Muscle layer of colon (tissue), 2 donors: Measurements from ENCODE around the gene CD81.
"Not testable (repeated sequence)": the region's sequence is repeated elsewhere in the genome, so short reads cannot be mapped to it uniquely, and the experiment has no call there.

Experiments used
- H3K27ac ChIP-seq: one replicate; pipeline ENCODE4 v1.7.0; 2013; ENCODE audit warnings: low read depth, mild to moderate bottlenecking, low read length, moderate library complexity
- H3K27me3 ChIP-seq, 2 donors: one replicate each; pipeline ENCODE4 v1.7.0; 2013; ENCODE audit warnings: low read length in 2 of 2, mild to moderate bottlenecking in 2 of 2; ENCODE audit not compliant: insufficient read depth in 2 of 2, control insufficient read depth in 1 of 2
- H3K36me3 ChIP-seq: one replicate; pipeline ENCODE4 v1.7.0; 2013; ENCODE audit warnings: mild to moderate bottlenecking, low read length; ENCODE audit not compliant: insufficient read depth
- H3K4me1 ChIP-seq: one replicate; pipeline ENCODE4 v1.7.0; 2013; ENCODE audit warnings: mild to moderate bottlenecking, low read length; ENCODE audit not compliant: insufficient read depth
- H3K4me3 ChIP-seq, 2 donors: one replicate each; pipeline ENCODE4 v1.7.0; 2013; ENCODE audit warnings: low read length in 2 of 2, low read depth in 1 of 2, mild to moderate bottlenecking in 1 of 2, moderate library complexity in 1 of 2
- H3K9ac ChIP-seq: one replicate; pipeline ENCODE4 v1.7.0; 2013; ENCODE audit warnings: low read length
- H3K9me3 ChIP-seq: one replicate; pipeline ENCODE4 v1.7.0; 2013; ENCODE audit warnings: mild to moderate bottlenecking, low read length
- donor health status: abdominal sarcoma.
- donor health status: Adenocarcinoma of cecum.

CD81 gene

DNA sequence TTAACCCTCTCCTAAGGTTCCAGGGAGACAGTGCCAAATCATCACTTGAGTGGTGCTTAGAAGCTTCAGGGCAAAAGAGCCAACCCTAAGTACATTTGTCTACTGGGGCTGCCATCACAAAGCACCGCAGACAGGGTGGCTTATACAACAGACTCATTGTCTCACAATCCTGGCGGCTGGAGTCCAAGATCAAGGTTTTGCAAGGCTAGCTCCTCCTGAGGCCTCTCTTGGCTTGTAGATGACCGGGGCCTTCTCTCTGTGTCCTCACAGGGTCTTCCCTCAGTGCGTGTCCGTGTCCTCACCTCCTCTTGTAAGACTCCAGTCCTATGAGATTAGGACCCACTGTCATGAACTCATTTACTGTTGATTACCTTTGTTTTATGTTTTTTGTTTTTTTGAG is 34.1 kb upstream of the CD81 start:
- H3K4me1 ChIP-seq = no peaks in the 10 kb centered on the region
- no peaks in the 10 kb centered on the region for H3K36me3 ChIP-seq
- no peak overlapping the region for H3K9ac ChIP-seq
- H3K9me3 ChIP-seq = no peaks in the 10 kb centered on the region
- no peak overlapping the region for H3K4me3 ChIP-seq
- no peaks in the 10 kb centered on the region for H3K27me3 ChIP-seq
- no peak overlapping the region for H3K27ac ChIP-seq

GRCh38 chr11:2343502-2343901 is 33.6 kb upstream of the CD81 start:
- Histone ChIP-seq H3K4me1 (no peaks in the 10 kb centered on the region), H3K27me3 (no peaks in the 10 kb centered on the region), H3K9me3 (no peaks in the 10 kb centered on the region), H3K27ac (no peak overlapping the region), H3K4me3 (no peak overlapping the region), H3K9ac (no peak overlapping the region), H3K36me3 (no peaks in the 10 kb centered on the region)

GRCh38 chr11:2345050-2345449 is 32.1 kb upstream of the CD81 start:
- H3K9me3 ChIP-seq = no peaks in the 10 kb centered on the region
- H3K4me3 ChIP-seq = no peak overlapping the region
- no peak overlapping the region for H3K27ac ChIP-seq
- H3K9ac ChIP-seq = no peak overlapping the region
- no peaks in the 10 kb centered on the region for H3K4me1 ChIP-seq
- H3K27me3 ChIP-seq = no peaks in the 10 kb centered on the region
- H3K36me3 ChIP-seq = no peaks in the 10 kb centered on the region

DNA sequence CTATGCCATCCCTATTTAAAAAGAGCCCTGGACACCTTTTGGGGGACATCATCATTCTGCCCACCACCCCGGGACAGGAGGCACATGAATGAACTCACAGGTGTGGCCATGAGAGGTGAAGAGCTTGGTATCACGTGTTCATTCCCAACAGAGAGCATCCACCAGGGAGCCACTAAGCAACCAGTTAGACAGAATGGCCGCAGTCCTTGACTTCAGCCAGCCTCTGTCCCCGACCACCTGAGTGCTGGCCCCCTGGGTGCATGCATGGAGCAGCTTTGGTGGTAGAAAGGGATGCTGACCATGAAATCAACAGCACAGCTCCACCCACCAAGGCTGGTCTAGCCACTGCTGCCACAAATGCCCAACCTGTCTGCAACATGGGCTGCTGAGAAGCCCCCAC is 31.1 kb upstream of the CD81 start:
- Histone ChIP-seq H3K27me3 (no peaks in the 10 kb centered on the region), H3K36me3 (no peaks in the 10 kb centered on the region), H3K9me3 (no peaks in the 10 kb centered on the region), H3K4me3 (no peak overlapping the region), H3K27ac (no peak overlapping the region), H3K9ac (no peak overlapping the region), H3K4me1 (no peaks in the 10 kb centered on the region)

DNA sequence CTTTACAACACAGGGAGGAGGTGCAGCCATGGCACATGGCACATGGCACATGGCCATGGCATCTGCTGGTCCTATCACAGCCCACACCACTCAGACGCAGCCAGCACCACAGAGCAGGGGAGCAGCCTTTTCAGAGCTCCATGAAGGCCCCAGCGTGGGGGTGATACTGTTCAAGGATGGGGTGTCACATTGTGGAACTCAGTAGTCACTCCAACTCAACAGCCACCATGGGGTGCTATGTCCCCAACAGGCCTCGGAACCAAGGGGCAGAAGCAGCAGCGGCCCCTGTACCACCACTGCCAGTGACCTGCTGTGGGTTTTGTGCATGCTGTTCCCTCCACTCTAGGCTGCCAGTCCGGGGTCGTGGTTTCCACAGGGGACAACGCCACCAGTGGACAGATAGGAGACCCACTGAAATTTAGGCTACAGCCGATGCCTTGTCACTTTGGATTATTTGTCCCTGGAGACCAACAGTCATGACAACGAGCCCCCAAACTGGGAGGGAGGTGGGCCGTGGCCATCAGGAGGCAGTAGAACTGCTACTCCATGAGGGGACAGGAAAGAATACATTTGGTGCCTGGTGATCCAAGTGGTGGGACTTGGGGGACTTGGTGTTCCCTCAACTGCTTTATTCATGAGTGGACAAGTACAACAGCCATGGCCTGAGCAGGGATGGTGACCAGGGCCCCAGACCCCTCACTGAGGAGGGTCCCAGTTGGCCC is 30.4 kb upstream of the CD81 start:
- Histone ChIP-seq H3K27me3 (no peaks in the 10 kb centered on the region), H3K36me3 (no peaks in the 10 kb centered on the region), H3K9ac (no peak overlapping the region), H3K4me3 (no peak overlapping the region), H3K4me1 (no peaks in the 10 kb centered on the region), H3K27ac (no peak overlapping the region), H3K9me3 (no peaks in the 10 kb centered on the region)

GRCh38 chr11:2347308-2347830 is 29.7 kb upstream of the CD81 start:
- no peaks in the 10 kb centered on the region for H3K27me3 ChIP-seq
- no peaks in the 10 kb centered on the region for H3K4me1 ChIP-seq
- no peak overlapping the region for H3K27ac ChIP-seq
- H3K36me3 ChIP-seq = no peaks in the 10 kb centered on the region
- no peaks in the 10 kb centered on the region for H3K9me3 ChIP-seq
- no peak overlapping the region for H3K4me3 ChIP-seq
- H3K9ac ChIP-seq = no peak overlapping the region

DNA sequence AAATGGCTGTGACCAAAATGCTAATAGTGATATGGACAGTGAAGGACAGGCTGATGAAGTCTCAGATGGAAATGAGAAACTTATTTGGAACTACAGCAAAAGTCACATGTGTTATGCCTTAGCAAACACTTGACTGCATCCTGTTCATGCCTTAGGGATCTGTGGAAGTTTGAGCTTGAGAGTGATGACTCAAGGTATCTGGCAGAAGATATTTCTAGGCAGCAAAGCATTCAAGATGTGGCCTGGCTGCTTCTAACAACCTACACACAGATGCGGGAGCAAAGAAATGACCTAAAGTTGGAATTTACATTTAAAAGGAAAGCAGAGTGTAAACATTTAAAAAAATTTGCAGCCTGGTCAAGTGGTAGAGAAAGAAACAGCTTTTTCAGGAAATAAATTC is 28.1 kb upstream of the CD81 start:
- H3K36me3 ChIP-seq = no peaks in the 10 kb centered on the region
- H3K27me3 ChIP-seq = no peaks in the 10 kb centered on the region

DNA sequence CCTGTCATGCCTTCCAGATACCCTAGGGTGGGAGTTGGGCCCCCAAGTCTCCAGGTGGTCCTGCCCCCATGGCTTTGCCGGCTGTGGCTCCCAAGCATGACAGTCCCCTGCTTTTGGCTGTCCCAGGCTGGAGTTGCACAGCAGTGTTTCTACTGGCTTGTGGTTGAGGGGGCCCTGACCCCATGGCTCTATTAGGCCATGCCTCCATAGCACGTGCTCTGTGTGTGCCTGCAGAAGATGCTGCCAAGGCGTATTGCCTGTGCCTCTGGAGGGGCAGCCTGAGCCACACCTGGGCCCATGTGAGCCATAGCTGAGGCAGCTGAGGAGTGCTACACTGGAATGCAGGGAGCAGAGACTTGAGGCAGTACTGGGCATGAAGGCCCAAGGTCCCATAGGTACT is 25.4 kb upstream of the CD81 start:
- no peaks in the 10 kb centered on the region for H3K9me3 ChIP-seq
- no peak overlapping the region for H3K4me3 ChIP-seq
- no peaks in the 10 kb centered on the region for H3K36me3 ChIP-seq
- H3K27ac ChIP-seq = no peak overlapping the region
- H3K4me1 ChIP-seq = no peaks in the 10 kb centered on the region
- H3K9ac ChIP-seq = no peak overlapping the region
- no peaks in the 10 kb centered on the region for H3K27me3 ChIP-seq

More for the DNA sequence above, 28.1 kb upstream of the CD81 start:
- Histone ChIP-seq H3K4me1 (no peaks in the 10 kb centered on the region), H3K9ac (no peak overlapping the region), H3K27ac (no peak overlapping the region), H3K9me3 (no peaks in the 10 kb centered on the region), H3K4me3 (no peak overlapping the region)

GRCh38 chr11:2352420-2352819 is 24.7 kb upstream of the CD81 start:
- Histone ChIP-seq H3K4me1 (no peaks in the 10 kb centered on the region), H3K4me3 (no peak overlapping the region), H3K9me3 (no peaks in the 10 kb centered on the region), H3K9ac (no peak overlapping the region), H3K36me3 (no peaks in the 10 kb centered on the region), H3K27ac (no peak overlapping the region), H3K27me3 (no peaks in the 10 kb centered on the region)

DNA sequence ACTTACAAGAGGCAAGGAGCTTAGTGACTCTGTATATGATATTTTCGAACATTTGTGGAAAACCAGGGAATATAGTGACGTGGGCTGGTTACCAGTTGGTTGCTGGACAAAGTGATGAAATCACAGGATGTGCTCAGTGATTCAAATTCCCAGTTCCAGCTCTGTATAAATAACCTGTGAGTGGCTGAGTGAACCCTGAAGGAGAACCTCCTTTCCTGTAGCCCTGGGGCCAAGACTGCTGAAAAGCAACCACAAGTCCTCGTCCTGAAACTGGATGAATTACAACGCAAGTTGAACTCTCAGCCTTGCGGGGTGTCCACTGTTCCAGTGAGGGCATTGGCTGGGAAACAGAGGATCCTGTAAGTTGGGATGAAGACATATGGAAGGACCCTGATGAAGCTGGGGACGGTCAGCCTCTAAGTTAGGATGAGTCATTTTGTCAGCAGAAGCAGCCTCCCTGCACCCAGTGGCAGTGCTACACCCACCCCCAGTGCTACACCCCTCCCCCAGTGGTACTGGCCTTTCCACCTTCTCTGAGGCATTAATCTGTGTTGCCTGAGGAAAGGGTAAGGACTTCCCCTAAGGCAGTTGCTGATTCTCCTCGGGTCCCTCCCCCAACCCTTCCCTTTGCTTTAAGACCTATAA is 22.0 kb upstream of the CD81 start:
- Histone ChIP-seq H3K4me1 (no peaks in the 10 kb centered on the region), H3K9ac (no peak overlapping the region), H3K4me3 (no peak overlapping the region), H3K27ac (no peak overlapping the region), H3K27me3 (no peaks in the 10 kb centered on the region), H3K36me3 (no peaks in the 10 kb centered on the region), H3K9me3 (no peaks in the 10 kb centered on the region)

DNA sequence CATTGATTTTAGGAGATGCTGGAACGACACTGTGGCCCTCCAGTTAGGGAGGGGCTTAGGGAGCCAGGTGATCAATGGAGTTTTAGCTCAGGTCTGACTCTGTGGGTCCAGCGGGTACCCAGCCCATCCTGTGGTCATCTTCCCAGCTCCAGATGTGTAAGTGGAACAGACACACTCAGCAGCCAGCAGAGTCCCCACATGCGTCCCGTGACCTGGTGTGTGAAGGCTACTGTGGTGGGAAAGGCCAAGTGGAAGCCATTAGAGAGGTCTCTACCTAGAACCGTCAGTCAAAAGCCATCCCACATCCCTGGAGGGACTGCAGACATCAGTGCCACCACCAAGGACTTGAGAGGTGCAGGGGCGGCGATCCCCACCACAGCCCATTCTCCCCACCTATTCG is 19.9 kb upstream of the CD81 start:
- no peak overlapping the region for H3K4me3 ChIP-seq

DNA sequence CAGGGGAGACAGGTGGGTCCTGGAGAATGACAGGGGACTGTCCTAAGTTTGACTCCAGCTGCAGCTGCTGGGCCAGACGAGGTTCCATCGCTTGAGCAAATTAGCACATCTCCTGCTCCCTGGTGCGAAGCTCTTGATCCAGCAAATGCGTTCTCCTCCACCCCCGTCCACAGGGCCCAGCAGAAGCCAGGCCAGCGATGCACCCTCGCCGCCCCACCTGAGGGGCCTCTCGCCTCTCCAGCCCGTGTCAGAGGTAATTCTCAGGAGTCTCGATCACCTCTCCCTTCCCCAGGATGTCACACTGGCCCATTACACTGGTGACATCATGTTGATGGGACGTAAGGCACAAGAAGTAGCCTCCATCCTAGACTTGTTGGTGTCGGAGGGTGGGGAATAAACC is 19.5 kb upstream of the CD81 start:
- not testable (repeated sequence) for H3K36me3 ChIP-seq

More for the DNA sequence above, 19.9 kb upstream of the CD81 start:
- no peaks in the 10 kb centered on the region for H3K27me3 ChIP-seq
- H3K4me1 ChIP-seq = no peaks in the 10 kb centered on the region
- no peak overlapping the region for H3K27ac ChIP-seq
- H3K36me3 ChIP-seq = no peaks in the 10 kb centered on the region
- no peak overlapping the region for H3K9ac ChIP-seq
- H3K9me3 ChIP-seq = no peaks in the 10 kb centered on the region

More for the DNA sequence above, 19.5 kb upstream of the CD81 start:
- not testable (repeated sequence) for H3K9me3 ChIP-seq, H3K27me3 ChIP-seq, H3K27ac ChIP-seq, H3K4me3 ChIP-seq, H3K4me1 ChIP-seq, H3K9ac ChIP-seq
